Stimulated activated naive B cell treated with anti-CD40 and anti-IgM and Interleukin-4, amounts not matched to agents 10 μg/mL and 1 μg/mL and 100 μg/mL, for 72 hours (primary cell): ENCODE measurements around the gene TRPM6.
A peak's percentile ranks its signal among the peaks of the same experiment; 100 is the strongest.
"Not testable (repeated sequence)": the region's sequence is repeated elsewhere in the genome, so short reads cannot be mapped to it uniquely, and the experiment has no call there.

Experiments
- ATAC-seq, 2 donors: fragments of 150-1000 bp; cut with Tn5 transposase; replicated peaks; 2 replicates each; pipeline ENCODE4 v1.10.0; 2021; ENCODE audit warnings: moderate library complexity in 1 of 2
- DNase-seq: peaks from one replicate; pipeline ENCODE4 v3.0.0; 2021
- H3K27ac Mint-ChIP-seq: one replicate; pipeline ENCODE4 v1.8.0; 2022; ENCODE audit warnings: mild to moderate bottlenecking, mixed read lengths
- H3K27me3 Mint-ChIP-seq, 2 donors: one replicate each; pipeline ENCODE4 v1.8.0; 2022; ENCODE audit warnings: mixed read lengths in 2 of 2
- H3K36me3 Mint-ChIP-seq, 2 donors: one replicate each; pipeline ENCODE4 v1.8.0; 2022; ENCODE audit warnings: mixed read lengths in 2 of 2, mild to moderate bottlenecking in 1 of 2
- H3K4me1 Mint-ChIP-seq, 2 donors: one replicate each; pipeline ENCODE4 v1.8.0; 2022; ENCODE audit warnings: mixed read lengths in 2 of 2, mild to moderate bottlenecking in 1 of 2
- H3K4me3 Mint-ChIP-seq, 2 donors: one replicate each; pipeline ENCODE4 v1.8.0; 2022; ENCODE audit warnings: mild to moderate bottlenecking in 2 of 2, mixed read lengths in 2 of 2, moderate library complexity in 1 of 2
- H3K9me3 Mint-ChIP-seq, 2 donors: one replicate each; pipeline ENCODE4 v1.8.0; 2022; ENCODE audit warnings: mixed read lengths in 2 of 2, mild to moderate bottlenecking in 1 of 2

The TRPM6 gene, protein sequence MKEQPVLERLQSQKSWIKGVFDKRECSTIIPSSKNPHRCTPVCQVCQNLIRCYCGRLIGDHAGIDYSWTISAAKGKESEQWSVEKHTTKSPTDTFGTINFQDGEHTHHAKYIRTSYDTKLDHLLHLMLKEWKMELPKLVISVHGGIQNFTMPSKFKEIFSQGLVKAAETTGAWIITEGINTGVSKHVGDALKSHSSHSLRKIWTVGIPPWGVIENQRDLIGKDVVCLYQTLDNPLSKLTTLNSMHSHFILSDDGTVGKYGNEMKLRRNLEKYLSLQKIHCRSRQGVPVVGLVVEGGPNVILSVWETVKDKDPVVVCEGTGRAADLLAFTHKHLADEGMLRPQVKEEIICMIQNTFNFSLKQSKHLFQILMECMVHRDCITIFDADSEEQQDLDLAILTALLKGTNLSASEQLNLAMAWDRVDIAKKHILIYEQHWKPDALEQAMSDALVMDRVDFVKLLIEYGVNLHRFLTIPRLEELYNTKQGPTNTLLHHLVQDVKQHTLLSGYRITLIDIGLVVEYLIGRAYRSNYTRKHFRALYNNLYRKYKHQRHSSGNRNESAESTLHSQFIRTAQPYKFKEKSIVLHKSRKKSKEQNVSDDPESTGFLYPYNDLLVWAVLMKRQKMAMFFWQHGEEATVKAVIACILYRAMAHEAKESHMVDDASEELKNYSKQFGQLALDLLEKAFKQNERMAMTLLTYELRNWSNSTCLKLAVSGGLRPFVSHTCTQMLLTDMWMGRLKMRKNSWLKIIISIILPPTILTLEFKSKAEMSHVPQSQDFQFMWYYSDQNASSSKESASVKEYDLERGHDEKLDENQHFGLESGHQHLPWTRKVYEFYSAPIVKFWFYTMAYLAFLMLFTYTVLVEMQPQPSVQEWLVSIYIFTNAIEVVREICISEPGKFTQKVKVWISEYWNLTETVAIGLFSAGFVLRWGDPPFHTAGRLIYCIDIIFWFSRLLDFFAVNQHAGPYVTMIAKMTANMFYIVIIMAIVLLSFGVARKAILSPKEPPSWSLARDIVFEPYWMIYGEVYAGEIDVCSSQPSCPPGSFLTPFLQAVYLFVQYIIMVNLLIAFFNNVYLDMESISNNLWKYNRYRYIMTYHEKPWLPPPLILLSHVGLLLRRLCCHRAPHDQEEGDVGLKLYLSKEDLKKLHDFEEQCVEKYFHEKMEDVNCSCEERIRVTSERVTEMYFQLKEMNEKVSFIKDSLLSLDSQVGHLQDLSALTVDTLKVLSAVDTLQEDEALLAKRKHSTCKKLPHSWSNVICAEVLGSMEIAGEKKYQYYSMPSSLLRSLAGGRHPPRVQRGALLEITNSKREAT (N-terminal part only)

DNA sequence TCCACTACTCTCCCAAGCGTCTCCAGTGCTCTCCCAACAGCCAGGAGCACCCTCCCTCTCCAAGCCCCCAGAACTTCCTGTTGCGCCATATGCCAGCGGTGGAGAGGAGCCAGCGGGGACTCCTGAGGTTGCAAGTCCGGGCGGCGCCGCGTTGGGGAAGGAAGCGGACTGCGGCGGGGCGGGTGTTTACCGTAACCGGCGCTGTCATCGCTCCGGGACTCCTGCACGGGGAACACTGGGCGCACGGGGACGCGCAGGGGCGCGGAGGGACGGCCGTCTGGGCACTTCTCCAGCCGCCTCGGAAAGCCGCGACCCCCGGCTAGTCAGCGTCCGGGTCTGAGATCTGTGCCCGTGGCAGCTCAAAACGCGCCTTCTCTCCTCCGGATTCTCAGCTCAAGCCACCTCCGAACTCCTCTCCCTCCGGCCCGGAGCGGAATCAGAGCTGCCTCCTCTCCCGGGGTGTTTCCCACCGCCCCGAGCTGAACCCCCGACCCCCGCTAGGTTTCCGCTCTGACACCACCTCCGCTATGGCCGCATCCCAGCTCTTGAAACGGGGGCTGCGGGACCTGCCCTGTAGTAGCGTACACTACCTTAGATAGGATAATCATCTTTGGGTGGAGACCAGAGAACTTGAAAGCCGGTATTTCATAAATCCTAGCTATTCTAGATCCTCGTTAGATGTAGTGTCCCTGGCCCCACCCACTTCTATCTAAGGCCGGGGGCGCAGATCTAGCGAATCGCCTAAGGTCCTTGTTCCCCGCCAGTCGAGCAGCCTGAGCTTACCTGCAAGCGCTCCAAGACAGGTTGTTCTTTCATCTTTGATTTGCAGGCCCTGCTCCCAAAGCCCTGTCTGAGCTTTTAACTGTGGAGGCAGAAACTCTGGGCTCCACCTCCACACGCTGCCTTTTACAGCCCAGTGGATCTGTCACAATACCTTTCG lies at the start of gene TRPM6:
TSS of gene TRPM6 (minus strand) at position 881 of the 940 bp plus-strand sequence. CDS start at position 816, 65 bp downstream.
- peaks cover 49 to 67% of the 10 kb centered on the region in 2 donors for H3K27me3 Mint-ChIP-seq
- H3K4me1 Mint-ChIP-seq: peaks cover 6 to 19% of the 10 kb centered on the region in 2 donors
- H3K27ac Mint-ChIP-seq: peak within 1 kb of the TSS; percentile 39
- peak; percentile 58 to 77 for ATAC-seq
- H3K4me3 Mint-ChIP-seq: peak within 1 kb of the TSS; percentile 87 to 92
- peaks cover 0 to 4% of the 10 kb centered on the region in 2 donors for H3K36me3 Mint-ChIP-seq
- H3K9me3 Mint-ChIP-seq: peaks cover 6 to 7% of the 10 kb centered on the region in 2 donors
- no peak for DNase-seq

DNA sequence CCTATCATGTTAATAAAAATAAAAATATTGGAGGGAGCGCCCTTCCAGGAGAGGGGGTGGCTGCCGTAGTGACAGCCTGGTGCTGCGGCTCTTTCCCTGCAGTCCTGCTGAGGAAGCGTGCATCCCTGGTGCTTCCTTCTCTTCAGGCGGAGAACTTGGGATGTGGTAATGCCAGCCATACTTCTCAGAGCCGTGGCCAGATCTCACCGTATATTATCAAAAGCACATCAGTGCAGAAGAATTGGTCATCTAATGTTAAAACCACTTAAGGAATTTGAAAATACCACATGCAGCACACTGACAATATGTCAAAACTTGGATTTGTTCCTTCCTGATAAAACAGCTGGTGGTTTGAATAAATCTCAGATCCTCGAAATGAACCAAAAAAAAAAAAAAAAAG lies 47.3 kb upstream of the TRPM6 start:
- Mint-ChIP-seq H3K36me3 (no peaks in the 10 kb centered on the region), H3K27me3 (peaks cover 6 to 24% of the 10 kb centered on the region in 2 donors), H3K4me3 (no peak overlapping the region), H3K9me3 (peaks cover 7 to 13% of the 10 kb centered on the region in 2 donors), H3K4me1 (no peaks in the 10 kb centered on the region), H3K27ac (no peak overlapping the region)
- ATAC-seq (no peak), DNase-seq (no peak)

DNA sequence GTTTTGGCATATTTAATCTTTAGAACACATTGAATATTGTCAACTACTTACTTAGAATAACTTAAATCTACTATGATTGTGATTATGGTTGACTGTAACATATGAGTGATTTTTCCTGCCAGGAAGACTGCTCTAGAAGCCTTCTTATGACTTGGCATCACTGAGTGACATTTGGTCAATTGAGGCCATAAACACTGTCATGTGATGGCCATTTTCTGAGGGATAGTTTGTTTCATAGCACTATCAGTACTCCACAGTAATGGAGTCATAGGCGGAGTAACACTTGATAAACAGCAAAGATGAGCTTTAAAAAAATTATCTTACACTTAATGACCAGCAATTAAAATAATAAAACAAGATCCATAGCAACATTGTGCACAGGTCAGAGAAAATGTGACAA lies 34.0 kb upstream of the TRPM6 start:
- H3K9me3 Mint-ChIP-seq: no peaks in the 10 kb centered on the region
- no peaks in the 10 kb centered on the region for H3K36me3 Mint-ChIP-seq
- peaks cover 0 to 4% of the 10 kb centered on the region in 2 donors for H3K27me3 Mint-ChIP-seq
- no peak overlapping the region for H3K4me3 Mint-ChIP-seq
- DNase-seq: no peak
- no peak overlapping the region for H3K27ac Mint-ChIP-seq
- no peaks in the 10 kb centered on the region for H3K4me1 Mint-ChIP-seq
- no peak for ATAC-seq

GRCh38 chr9:74920944-74921626 lies 33.4 kb upstream of the TRPM6 start:
- no peak overlapping the region for H3K4me3 Mint-ChIP-seq
- H3K4me1 Mint-ChIP-seq: no peaks in the 10 kb centered on the region
- H3K27me3 Mint-ChIP-seq: peaks cover 0 to 4% of the 10 kb centered on the region in 2 donors
- H3K36me3 Mint-ChIP-seq: no peaks in the 10 kb centered on the region
- no peaks in the 10 kb centered on the region for H3K9me3 Mint-ChIP-seq
- DNase-seq (no peak), ATAC-seq (no peak)
- H3K27ac Mint-ChIP-seq: no peak overlapping the region

DNA sequence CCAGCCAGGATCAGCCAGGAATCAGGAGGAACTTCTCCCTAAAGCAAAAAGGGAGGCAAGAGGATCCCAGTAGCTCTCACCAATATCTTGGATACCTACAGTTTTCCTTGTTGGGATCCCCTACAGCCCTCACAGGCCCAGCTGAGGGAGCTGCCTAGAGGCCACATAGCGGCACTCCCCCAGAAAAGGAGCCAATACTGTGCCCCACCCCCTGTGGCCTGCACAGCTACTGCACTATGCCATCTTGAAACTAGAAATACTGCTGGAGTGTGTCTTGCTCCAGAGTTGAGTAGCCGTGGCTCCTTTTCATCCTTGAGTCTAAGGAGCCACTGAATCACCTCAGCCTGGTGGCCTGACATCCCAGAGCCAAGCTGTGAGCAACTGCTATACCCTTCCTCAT lies 22.3 kb upstream of the TRPM6 start:
- no peaks in the 10 kb centered on the region for H3K36me3 Mint-ChIP-seq
- no peak for ATAC-seq
- no peak for DNase-seq
- no peak overlapping the region for H3K27ac Mint-ChIP-seq
- H3K4me3 Mint-ChIP-seq: no peak overlapping the region
- H3K9me3 Mint-ChIP-seq: peaks cover 7 to 11% of the 10 kb centered on the region in 2 donors
- H3K27me3 Mint-ChIP-seq: peaks cover 25 to 39% of the 10 kb centered on the region in 2 donors
- H3K4me1 Mint-ChIP-seq: no peaks in the 10 kb centered on the region

DNA sequence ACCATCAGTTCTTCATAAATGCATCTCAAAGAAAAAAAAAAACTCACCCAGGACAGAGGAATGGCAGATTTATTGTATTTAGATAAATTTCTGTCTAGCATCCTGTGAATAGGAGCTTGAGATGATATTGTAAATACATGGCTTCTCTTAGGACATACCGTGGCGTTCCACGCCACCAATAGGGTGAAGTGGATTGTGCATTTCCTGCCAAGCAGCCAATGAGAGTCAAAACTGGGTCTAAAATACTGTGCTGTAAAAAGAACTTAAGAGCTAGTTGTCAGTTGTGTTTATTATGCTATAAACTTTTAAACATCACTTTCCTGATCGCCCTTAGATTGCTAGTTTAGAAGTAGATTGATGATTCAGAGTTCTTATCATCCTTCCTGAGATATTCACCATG lies 20.9 kb upstream of the TRPM6 start:
- peaks cover 21 to 39% of the 10 kb centered on the region in 2 donors for H3K27me3 Mint-ChIP-seq
- H3K4me3 Mint-ChIP-seq: no peak overlapping the region

DNA sequence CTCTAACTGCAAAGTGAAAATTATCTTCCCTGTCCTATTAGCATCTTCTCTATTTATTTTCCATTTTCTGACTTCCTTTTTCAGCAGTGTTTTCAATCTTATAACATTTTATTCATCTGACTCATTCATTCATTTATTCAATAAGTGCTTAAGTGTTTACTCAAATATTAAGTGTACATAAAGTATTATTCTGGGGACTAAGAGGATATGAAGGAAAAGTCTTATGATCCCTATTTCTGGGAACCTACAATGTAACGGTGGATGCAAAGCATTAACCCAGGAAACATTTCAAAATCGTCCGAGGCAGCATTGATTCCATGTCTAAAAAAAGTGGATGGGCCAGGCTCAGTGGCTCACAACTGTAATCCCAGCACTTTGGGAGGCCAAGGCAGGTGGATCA lies 19.4 kb upstream of the TRPM6 start:
- no peaks in the 10 kb centered on the region for H3K36me3 Mint-ChIP-seq
- H3K27ac Mint-ChIP-seq: no peak overlapping the region
- peaks cover 21 to 37% of the 10 kb centered on the region in 2 donors for H3K27me3 Mint-ChIP-seq
- no peak overlapping the region for H3K4me3 Mint-ChIP-seq
- no peaks in the 10 kb centered on the region for H3K4me1 Mint-ChIP-seq
- no peak for ATAC-seq
- peaks cover 6 to 8% of the 10 kb centered on the region in 2 donors for H3K9me3 Mint-ChIP-seq
- no peak for DNase-seq

More for the DNA sequence above, 20.9 kb upstream of the TRPM6 start:
- Mint-ChIP-seq H3K27ac (no peak overlapping the region), H3K4me1 (no peaks in the 10 kb centered on the region), H3K36me3 (no peaks in the 10 kb centered on the region), H3K9me3 (peaks cover 7 to 11% of the 10 kb centered on the region in 2 donors)
- ATAC-seq: no peak
- DNase-seq: no peak

GRCh38 chr9:74901001-74901400 lies 13.3 kb upstream of the TRPM6 start:
- ATAC-seq (no peak), DNase-seq (no peak)
- Mint-ChIP-seq H3K36me3 (no peaks in the 10 kb centered on the region), H3K4me1 (no peaks in the 10 kb centered on the region), H3K9me3 (no peaks in the 10 kb centered on the region), H3K27me3 (peaks cover 6 to 14% of the 10 kb centered on the region in 2 donors), H3K27ac (no peak overlapping the region), H3K4me3 (no peak overlapping the region)

GRCh38 chr9:74888449-74888848 lies 728 bp upstream of the TRPM6 start:
- not testable (repeated sequence) for H3K36me3 Mint-ChIP-seq, H3K9me3 Mint-ChIP-seq, ATAC-seq, H3K27ac Mint-ChIP-seq, DNase-seq
- peaks cover 50 to 58% of the 10 kb centered on the region in 2 donors for H3K27me3 Mint-ChIP-seq
- peak overlapping the region in 1 of 2 donors; percentile 40 for H3K4me3 Mint-ChIP-seq
- peaks cover 6 to 19% of the 10 kb centered on the region in 2 donors for H3K4me1 Mint-ChIP-seq

GRCh38 chr9:74887981-74888370 lies 255 bp upstream of the TRPM6 start:
- peak overlapping the region; percentile 87 to 92 for H3K4me3 Mint-ChIP-seq
- H3K27me3 Mint-ChIP-seq: peaks cover 50 to 61% of the 10 kb centered on the region in 2 donors
- no peak for ATAC-seq

DNA sequence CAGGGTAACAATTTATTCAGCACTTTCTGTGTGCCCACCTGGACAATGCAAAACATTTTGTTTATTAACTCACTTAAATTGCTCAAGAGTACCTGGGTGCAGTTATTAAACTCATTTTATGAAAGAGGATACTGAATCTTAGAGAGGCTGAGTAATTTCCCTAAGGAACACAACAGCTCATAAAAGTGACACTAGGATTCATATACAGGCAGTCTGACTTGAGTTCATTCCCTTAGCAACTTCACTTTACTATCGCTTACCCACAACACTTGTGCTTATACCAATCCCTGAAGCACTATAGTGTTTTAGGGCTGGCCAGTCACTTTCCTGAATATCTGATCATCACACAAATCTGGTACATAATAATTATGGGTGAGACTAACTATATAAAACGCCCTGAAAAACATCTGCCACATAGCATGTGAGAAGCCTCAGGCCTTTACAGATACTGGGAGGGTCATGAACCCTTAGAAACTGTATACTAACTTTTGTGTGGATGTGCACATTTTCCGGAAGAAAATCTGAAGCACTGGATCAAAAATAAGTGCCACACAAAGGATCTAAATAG lies 11.3 kb downstream of the TRPM6 start:
- H3K4me1 Mint-ChIP-seq: no peaks in the 10 kb centered on the region
- no peak overlapping the region for H3K4me3 Mint-ChIP-seq
- no peak for ATAC-seq
- no peak overlapping the region for H3K27ac Mint-ChIP-seq
- DNase-seq: no peak
- peaks cover 30 to 32% of the 10 kb centered on the region in 2 donors for H3K27me3 Mint-ChIP-seq
- peaks cover 19 to 20% of the 10 kb centered on the region in 2 donors for H3K9me3 Mint-ChIP-seq
- H3K36me3 Mint-ChIP-seq: peaks cover 7 to 16% of the 10 kb centered on the region in 2 donors

More at GRCh38 chr9:74887981-74888370, 255 bp upstream of the TRPM6 start:
- H3K4me1 Mint-ChIP-seq: peaks cover 6 to 19% of the 10 kb centered on the region in 2 donors
- H3K9me3 Mint-ChIP-seq: peaks cover 6 to 7% of the 10 kb centered on the region in 2 donors
- peaks cover 0 to 4% of the 10 kb centered on the region in 2 donors for H3K36me3 Mint-ChIP-seq
- DNase-seq: no peak
- H3K27ac Mint-ChIP-seq: no peak overlapping the region

DNA sequence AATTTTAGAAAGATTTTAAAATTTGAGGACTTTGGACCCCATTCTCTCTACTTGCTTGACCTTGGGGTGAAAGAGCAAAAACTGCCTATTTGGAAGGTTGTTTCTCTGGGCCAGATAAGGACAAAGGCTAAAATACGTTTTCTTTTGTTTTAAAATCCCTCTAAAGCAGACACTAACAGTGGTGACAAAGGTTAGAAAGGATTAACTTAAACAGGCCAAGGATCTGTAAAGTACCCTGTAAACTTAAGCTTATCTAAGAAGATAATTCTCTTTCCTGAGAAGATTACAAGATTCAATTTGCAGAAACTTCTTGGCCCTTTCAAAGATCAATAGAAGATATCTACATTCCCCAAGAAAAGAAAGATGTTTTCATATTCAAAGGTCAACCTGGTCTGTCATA lies 12.1 kb downstream of the TRPM6 start:
- H3K4me3 Mint-ChIP-seq: no peak overlapping the region
- H3K36me3 Mint-ChIP-seq: peaks cover 7 to 16% of the 10 kb centered on the region in 2 donors
- DNase-seq: no peak
- no peak overlapping the region for H3K27ac Mint-ChIP-seq
- H3K4me1 Mint-ChIP-seq: no peaks in the 10 kb centered on the region
- peaks cover 17 to 20% of the 10 kb centered on the region in 2 donors for H3K9me3 Mint-ChIP-seq
- no peak for ATAC-seq
- H3K27me3 Mint-ChIP-seq: peaks cover 28 to 30% of the 10 kb centered on the region in 2 donors
